HG02623 (cell line): Measurements from ENCODE around the gene TMEFF1.
"Not testable (repeated sequence)": the region's sequence is repeated elsewhere in the genome, so short reads cannot be mapped to it uniquely, and the experiment has no call there.

Experiments used
- ATAC-seq: cut with Tn5 transposase; IDR thresholded peaks from one replicate; pipeline ENCODE4 v1.9.1; 2021; ENCODE audit warnings: moderate library complexity; ENCODE audit not compliant: unreplicated experiment

The TMEFF1 gene

GRCh38 chr9:100472788-100473275 is at the start of gene TMEFF1:
TSS of gene TMEFF1 (plus strand) at chr9:100473149. CDS start at chr9:100473545, 396 bp downstream.
- ATAC-seq: peak; percentile 36

- no peak for ATAC-seq
Measured at GRCh38 chr9:100425758-100426157, 47.2 kb upstream of the TMEFF1 start.

GRCh38 chr9:100426189-100426529 is 46.8 kb upstream of the TMEFF1 start:
- ATAC-seq: no peak

- peak; percentile 80 for ATAC-seq
Measured at GRCh38 chr9:100426530-100427365, 46.2 kb upstream of the TMEFF1 start, which contains the start of gene MSANTD3. TSS of gene MSANTD3 (plus strand) at chr9:100427143. CDS start at chr9:100441939, 14,796 bp downstream.

- ATAC-seq: peak; percentile 50
Measured at GRCh38 chr9:100427366-100428263, 45.3 kb upstream of the TMEFF1 start.

- no peak for ATAC-seq
Measured at GRCh38 chr9:100428871-100429654, 43.9 kb upstream of the TMEFF1 start.

GRCh38 chr9:100430286-100430940 is 42.5 kb upstream of the TMEFF1 start:
- ATAC-seq: no peak

GRCh38 chr9:100431886-100432285 is 41.1 kb upstream of the TMEFF1 start:
- ATAC-seq: no peak

GRCh38 chr9:100432736-100433135 is 40.2 kb upstream of the TMEFF1 start:
- no peak for ATAC-seq

- ATAC-seq: no peak
Measured at GRCh38 chr9:100436571-100436970, 36.4 kb upstream of the TMEFF1 start.

GRCh38 chr9:100437860-100438805 is 34.8 kb upstream of the TMEFF1 start:
- no peak for ATAC-seq

- no peak for ATAC-seq
Measured at GRCh38 chr9:100440071-100440470, 32.9 kb upstream of the TMEFF1 start.

GRCh38 chr9:100440487-100440886 is 32.5 kb upstream of the TMEFF1 start:
- ATAC-seq: not testable (repeated sequence)

- ATAC-seq: no peak
Measured at GRCh38 chr9:100441911-100442361, 31.0 kb upstream of the TMEFF1 start.

- ATAC-seq: no peak
Measured at GRCh38 chr9:100443781-100444768, 28.9 kb upstream of the TMEFF1 start.

- no peak for ATAC-seq
Measured at GRCh38 chr9:100445161-100445902, 27.6 kb upstream of the TMEFF1 start.

- no peak for ATAC-seq
Measured at GRCh38 chr9:100445903-100446549, 26.9 kb upstream of the TMEFF1 start.
